ENCODE data around the gene FUCA1.
"Not testable (repeated sequence)": the region's sequence is repeated elsewhere in the genome, so short reads cannot be mapped to it uniquely, and the experiment has no call there.

Gene FUCA1

DNA sequence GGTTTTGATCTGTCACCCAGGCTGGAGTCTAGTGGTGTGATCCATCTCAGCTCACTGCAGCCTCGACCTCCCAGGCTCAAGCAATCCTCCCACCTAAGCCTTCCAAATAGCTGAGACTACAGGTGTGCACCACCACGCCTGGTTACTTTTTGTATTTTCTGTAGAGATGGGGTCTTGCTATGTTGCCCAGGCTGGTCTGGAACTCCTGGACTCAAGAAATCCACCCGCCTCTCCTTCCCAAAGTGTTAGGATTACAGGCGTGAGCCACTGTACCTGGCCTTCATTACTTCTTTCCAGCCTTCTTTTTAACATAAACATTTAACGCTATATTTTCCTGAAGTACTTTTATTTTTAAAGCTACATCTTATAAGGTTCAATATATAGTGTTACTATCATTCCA is 24.4 kb downstream of the FUCA1 start:
- DNase-seq (ENCODE audit: low read depth in 1 of 2, low spot score in 1 of 2) = no peak

GRCh38 chr1:23838401-23838866 is 29.7 kb downstream of the FUCA1 start:
- DNase-seq (ENCODE audit: low read depth in 1 of 2, low spot score in 1 of 2) = peak; percentile 56 to 67

DNA sequence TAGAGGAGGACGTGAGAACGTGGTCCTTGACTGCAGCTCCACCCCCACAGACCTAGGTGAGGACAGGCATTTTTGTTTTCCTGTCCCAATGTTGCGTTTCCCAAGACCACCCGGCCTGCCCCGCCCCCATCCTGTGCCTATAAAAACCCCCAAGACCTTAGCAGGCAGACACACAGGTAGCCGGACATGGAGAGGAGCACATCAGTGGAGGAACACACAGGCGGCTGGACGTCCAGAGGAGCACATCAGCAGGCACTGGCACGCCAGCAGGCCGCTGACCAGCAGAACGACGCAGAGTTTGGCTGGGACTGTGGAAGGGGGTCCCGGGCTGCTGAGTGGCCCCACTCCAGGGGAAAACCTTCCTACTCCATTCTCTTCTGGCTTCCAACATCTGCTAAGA is 30.2 kb downstream of the FUCA1 start:
- no peak for DNase-seq (ENCODE audit: low read depth in 1 of 2, low spot score in 1 of 2)

DNA sequence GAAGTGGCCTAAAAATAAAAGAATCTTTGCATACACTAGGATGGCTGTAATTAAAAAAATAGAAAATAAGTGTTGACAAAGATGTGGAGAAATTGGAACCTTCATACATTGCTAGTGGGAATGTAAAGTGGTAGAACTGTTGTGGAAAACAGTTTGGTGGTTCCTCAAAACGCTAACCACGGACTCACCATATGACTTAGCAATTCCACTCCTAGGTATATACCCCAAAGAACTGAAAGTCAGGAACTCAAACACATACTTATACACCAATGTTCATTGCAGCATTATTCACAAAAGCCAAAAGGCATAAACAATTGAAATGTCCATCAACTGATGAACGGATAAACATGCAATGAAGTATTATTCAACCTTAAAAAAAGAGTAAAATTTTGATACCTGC is 32.1 kb downstream of the FUCA1 start:
- DNase-seq (ENCODE audit: low read depth in 1 of 2, low spot score in 1 of 2) = no peak

DNA sequence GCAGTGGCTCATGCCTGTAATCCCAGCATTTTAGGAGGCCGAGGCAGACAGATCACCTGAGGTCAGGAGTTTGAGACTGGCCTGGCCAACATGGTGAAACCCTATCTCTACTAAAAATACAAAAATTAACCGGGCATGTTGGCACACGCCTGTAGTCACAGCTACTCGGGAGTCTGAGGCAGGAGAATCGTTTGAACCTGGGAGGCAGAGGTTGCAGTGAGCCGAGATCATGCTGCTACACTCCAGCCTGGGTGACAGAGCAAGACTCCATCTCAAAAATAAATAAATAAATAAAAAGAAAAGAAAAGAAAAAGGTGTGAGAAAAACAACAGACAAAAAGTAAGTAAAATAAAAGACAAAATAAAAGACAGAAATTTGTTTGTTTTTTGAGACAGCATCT is 33.9 kb downstream of the FUCA1 start:
- DNase-seq (ENCODE audit: low read depth in 1 of 2, low spot score in 1 of 2) = not testable (repeated sequence)

DNA sequence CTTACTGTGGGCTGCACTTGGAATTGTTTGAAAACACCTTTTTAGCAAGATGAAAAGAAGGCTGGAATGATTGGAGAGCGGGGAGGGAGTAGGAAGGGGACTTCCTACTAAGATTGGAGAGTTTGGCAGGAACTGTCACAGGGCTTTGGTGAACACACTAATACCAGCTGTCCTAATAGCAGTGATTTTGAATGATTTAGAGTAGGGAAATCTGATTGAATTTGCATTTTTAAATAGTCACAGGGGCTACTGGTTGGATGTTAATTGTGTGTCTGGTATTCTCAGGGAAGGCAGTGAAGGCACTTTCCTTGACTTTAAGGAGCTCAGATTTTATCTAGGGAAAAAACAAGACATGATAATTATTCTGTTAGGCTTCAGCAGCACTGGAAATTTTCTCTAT is 40.4 kb downstream of the FUCA1 start:
- DNase-seq (ENCODE audit: low read depth in 1 of 2, low spot score in 1 of 2) = no peak

- not testable (repeated sequence) for DNase-seq (ENCODE audit: low read depth in 1 of 2, low spot score in 1 of 2)
These were observed 41.5 kb downstream of the FUCA1 start for GRCh38 chr1:23826590-23826989.

- no peak for DNase-seq (ENCODE audit: low read depth in 1 of 2, low spot score in 1 of 2)
These were observed 42.1 kb downstream of the FUCA1 start for GRCh38 chr1:23825762-23826522.

GRCh38 chr1:23825076-23825761 is 42.9 kb downstream of the FUCA1 start, which contains the start of gene HMGCL:
Gene HMGCL (minus strand): TSS chr1:23825429. CDS start chr1:23825415, 14 bp downstream.
- peak; percentile 72 to 83 for DNase-seq (ENCODE audit: low read depth in 1 of 2, low spot score in 1 of 2)

DNA sequence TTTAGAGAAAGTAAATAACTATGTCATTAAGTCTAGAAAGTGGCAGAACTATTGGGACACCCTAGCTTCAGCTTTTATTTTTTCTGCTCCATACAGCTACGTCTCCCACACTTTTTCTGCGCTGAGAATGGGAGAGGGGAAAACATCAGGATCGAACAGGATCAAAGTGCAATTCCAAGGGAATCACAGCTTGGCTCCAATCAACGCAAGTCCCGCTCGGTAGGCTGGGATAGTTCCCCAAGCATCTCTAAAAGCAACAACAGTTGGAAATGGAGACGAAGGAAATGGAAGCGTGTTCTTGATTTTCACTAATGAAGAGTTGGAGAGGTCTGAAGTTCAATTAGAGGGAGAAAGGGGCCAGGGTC is 43.4 kb downstream of the FUCA1 start:
- DNase-seq (ENCODE audit: low read depth in 1 of 2, low spot score in 1 of 2) = no peak

- DNase-seq (ENCODE audit: low read depth in 1 of 2, low spot score in 1 of 2) = no peak
These were observed 44.3 kb downstream of the FUCA1 start for GRCh38 chr1:23823767-23824166.

GRCh38 chr1:23817633-23818032 is 50.5 kb downstream of the FUCA1 start:
- DNase-seq (ENCODE audit: low read depth in 1 of 2, low spot score in 1 of 2) = no peak

GRCh38 chr1:23816906-23817305 is 51.2 kb downstream of the FUCA1 start:
- DNase-seq (ENCODE audit: low read depth in 1 of 2, low spot score in 1 of 2) = no peak

DNA sequence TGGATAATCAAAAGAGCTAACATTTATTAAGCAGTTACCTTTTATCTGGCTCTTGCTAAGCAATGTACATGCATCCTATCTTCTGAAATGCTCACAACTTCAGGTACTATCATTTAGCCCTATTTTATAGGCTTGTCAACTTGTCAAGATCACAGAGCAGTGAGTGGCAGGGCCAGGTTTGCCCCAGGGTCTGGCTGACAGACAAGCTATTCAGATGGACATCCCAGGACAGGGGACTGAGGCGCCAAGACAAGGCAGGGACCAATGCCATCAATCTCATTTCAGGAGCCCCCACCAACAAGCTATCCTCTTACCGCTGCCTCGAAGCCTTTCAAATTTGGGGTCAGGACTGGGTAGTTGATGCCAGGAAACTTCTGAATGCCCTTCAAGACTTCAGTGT is 51.7 kb downstream of the FUCA1 start:
- no peak for DNase-seq (ENCODE audit: low read depth in 1 of 2, low spot score in 1 of 2)

DNA sequence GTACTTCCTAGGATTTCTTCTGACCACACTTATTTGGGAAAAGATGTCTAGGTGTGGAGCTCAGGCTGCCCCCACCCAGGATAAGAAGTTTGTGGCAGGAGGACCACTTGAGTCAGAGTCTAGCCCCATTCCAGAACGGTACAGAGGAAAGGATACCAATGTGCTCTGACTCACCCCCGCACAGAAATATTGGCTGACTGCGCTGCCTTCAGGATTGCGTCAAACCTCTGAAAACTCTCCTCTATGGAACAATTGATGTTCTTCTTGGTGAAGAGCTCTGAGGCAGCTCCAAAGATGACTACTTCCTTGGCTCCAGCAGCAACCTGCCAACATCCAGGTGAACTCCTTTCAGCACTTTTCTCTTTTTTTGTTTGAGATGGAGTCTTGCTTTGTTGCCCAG is 54.1 kb downstream of the FUCA1 start:
- DNase-seq (ENCODE audit: low read depth in 1 of 2, low spot score in 1 of 2) = no peak

GRCh38 chr1:23810818-23811540 is 57.1 kb downstream of the FUCA1 start:
- no peak for DNase-seq (ENCODE audit: low read depth in 1 of 2, low spot score in 1 of 2)

GRCh38 chr1:23809751-23810171 is 58.3 kb downstream of the FUCA1 start:
- peak; percentile 54 to 62 for DNase-seq (ENCODE audit: low read depth in 1 of 2, low spot score in 1 of 2)

DNA sequence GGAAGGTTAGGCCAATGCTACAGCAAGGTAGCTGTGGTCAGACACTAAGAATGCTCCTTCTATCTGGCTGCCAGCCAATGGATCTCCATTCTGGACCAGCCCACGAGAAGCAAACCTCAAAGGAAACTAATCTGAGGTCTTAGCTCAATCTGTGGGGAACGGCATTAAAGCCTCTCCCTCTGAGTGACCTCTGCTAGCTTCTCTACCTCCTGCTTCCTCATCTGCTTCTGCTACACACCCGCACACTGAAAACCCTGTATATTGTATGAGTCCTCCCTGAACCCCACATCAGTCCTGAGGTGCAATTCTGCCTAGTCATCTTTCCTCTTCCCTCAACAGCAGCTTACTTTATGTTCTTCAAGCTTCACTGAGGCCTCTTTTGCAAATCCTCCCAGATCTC is 60.6 kb downstream of the FUCA1 start:
- DNase-seq (ENCODE audit: low read depth in 1 of 2, low spot score in 1 of 2) = no peak

GRCh38 chr1:23806280-23806679 is 61.8 kb downstream of the FUCA1 start:
- DNase-seq (ENCODE audit: low read depth in 1 of 2, low spot score in 1 of 2) = no peak

DNA sequence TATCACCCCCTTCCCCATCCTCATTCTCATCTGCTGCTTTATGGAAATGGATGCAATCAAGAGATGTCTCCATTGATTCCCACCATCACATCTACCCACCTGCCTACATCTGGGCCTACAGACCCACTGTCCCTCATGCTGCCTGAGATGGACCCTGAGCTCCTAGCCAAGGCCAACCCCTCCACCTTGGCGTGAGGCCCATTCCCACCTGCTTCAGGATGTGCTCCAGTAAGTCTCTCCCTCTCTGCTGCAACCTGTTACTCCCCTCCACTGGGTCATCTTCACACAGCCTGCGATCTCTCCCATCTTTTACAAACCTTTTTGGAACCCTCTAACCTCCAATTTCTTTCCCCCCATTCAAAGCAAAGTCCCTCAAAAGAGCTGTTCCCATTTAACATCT is 63.1 kb downstream of the FUCA1 start:
- no peak for DNase-seq (ENCODE audit: low read depth in 1 of 2, low spot score in 1 of 2)

DNA sequence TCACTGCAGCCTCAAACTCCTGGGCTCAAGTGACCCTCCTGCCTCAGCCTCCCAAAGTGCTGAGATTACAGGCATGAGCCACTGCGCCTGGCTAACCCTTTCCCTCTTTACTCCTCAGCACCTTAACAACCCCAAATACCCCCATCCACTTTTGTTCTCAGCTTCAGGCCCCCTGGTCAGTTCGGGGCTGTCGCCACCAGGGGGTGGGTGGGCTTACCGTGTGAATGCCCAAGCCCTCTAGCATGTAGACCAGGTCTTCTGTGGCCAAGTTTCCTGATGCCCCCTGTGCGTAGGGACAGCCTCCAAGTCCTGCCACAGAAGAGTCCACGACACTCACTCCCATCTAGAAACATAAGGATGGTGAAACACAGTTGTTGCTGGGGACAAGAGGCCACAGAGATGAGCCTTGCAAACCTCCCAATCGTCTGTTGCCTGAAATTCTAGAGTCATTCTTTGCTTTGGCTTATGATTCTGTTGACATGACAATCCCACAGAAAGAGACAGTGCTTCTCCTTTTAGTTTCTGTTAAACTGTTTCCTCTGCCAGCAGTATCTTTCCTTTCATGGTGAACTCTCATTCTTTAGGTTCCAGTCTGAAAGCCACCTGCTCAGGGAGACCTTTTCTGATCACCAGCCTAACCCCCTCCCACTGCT is 63.8 kb downstream of the FUCA1 start:
- DNase-seq (ENCODE audit: low read depth in 1 of 2, low spot score in 1 of 2) = no peak

Measured in activated T-helper 1 cell treated with anti-CD3 and anti-CD28 coated beads, Interleukin-2, amount 50 U/mL, for 16 hours (primary cell).